BE2C (cell line): ENCODE measurements around the gene CACNA2D2.

Experiments
- DNase-seq: peaks from one replicate; pipeline ENCODE4 v3.0.0-alpha.2; 2020
- H3K27me3 ChIP-seq: fragments of 250-450 bp; sonication (Bioruptor Pico); 2 replicates; pipeline ENCODE4 v1.5.1; 2020; ENCODE audit warnings: mild to moderate bottlenecking
- H3K36me3 ChIP-seq: fragments of 250-450 bp; sonication (Bioruptor Pico); 2 replicates; pipeline ENCODE4 v1.5.1; 2020; ENCODE audit warnings: mild to moderate bottlenecking
- H3K4me1 ChIP-seq: fragments of 250-450 bp; sonication (Bioruptor Pico); 2 replicates; pipeline ENCODE4 v1.5.1; 2020
- H3K4me3 ChIP-seq: 2 replicates; pipeline ENCODE4 v1.5.1; 2011; ENCODE audit warnings: low read depth, low read length
- H3K9me3 ChIP-seq: fragments of 250-450 bp; sonication (Bioruptor Pico); 2 replicates; pipeline ENCODE4 v1.5.1; 2020
- TF ChIP-seq, protein P1 (sequence below): IDR thresholded peaks from 2 replicates; pipeline ENCODE4 v1.5.1; 2012; ENCODE audit warnings: mild to moderate bottlenecking, low read depth, low read length

Gene CACNA2D2

DNA sequence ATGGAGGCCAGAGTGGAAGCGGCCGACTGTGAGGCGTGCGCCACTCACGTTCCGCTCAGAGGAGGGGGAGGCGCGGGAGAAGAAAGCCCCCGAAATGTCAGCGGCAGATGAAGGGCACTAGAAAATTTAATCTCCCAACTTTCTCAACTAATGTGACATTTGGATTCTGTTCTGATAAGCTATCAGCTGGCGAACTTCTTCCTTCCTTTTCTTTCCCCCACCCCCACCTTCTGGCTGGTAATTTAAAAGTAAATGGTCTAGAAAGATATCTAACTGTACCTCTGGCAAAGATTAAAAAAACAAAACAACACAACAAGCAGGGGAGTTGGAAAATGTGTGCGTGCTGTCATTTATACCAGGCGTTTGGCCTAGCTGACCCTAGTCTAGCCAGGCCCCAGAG is 117.7 kb downstream of the CACNA2D2 start:
- H3K4me3 ChIP-seq: no peak overlapping the region
- H3K27me3 ChIP-seq: no peaks in the 10 kb centered on the region
- TF ChIP-seq, protein P1, sequence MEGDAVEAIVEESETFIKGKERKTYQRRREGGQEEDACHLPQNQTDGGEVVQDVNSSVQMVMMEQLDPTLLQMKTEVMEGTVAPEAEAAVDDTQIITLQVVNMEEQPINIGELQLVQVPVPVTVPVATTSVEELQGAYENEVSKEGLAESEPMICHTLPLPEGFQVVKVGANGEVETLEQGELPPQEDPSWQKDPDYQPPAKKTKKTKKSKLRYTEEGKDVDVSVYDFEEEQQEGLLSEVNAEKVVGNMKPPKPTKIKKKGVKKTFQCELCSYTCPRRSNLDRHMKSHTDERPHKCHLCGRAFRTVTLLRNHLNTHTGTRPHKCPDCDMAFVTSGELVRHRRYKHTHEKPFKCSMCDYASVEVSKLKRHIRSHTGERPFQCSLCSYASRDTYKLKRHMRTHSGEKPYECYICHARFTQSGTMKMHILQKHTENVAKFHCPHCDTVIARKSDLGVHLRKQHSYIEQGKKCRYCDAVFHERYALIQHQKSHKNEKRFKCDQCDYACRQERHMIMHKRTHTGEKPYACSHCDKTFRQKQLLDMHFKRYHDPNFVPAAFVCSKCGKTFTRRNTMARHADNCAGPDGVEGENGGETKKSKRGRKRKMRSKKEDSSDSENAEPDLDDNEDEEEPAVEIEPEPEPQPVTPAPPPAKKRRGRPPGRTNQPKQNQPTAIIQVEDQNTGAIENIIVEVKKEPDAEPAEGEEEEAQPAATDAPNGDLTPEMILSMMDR: no peak
- H3K9me3 ChIP-seq: no peaks in the 10 kb centered on the region
- H3K4me1 ChIP-seq: peaks cover 68% of the 10 kb centered on the region
- no peak for DNase-seq
- no peaks in the 10 kb centered on the region for H3K36me3 ChIP-seq

DNA sequence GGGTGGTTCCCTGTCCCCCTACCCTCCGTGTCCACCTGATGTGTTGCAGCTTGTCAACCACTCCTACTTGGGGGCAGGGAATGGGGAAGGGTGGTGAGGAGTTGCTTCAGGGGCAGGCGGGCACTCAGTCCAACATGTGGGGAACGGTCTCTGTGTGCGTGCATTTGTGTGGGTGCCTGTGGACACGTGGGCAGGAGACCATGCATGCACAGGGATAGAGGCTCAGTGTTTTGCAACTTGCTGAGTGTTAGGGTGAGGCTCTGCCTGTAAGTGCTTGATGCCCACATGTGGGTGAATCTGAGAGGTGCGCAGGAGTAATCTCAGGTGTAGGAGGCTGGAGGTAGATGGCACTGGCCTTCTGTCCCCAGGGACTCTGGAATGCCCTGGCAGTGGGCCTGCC is 119.7 kb downstream of the CACNA2D2 start:
- H3K27me3 ChIP-seq: no peaks in the 10 kb centered on the region
- no peaks in the 10 kb centered on the region for H3K9me3 ChIP-seq
- peaks cover 12% of the 10 kb centered on the region for H3K36me3 ChIP-seq
- TF ChIP-seq, protein P1: no peak
- no peak for DNase-seq
- no peak overlapping the region for H3K4me3 ChIP-seq
- peaks cover 73% of the 10 kb centered on the region for H3K4me1 ChIP-seq

- H3K4me1 ChIP-seq: peaks cover 67% of the 10 kb centered on the region
- no peak for DNase-seq
- TF ChIP-seq, protein P1: no peak
- H3K4me3 ChIP-seq: no peak overlapping the region
- H3K36me3 ChIP-seq: peaks cover 21% of the 10 kb centered on the region
- H3K27me3 ChIP-seq: no peaks in the 10 kb centered on the region
- H3K9me3 ChIP-seq: no peaks in the 10 kb centered on the region
These were observed 120.7 kb downstream of the CACNA2D2 start for GRCh38 chr3:50382722-50383121.

- H3K36me3 ChIP-seq: peaks cover 26% of the 10 kb centered on the region
- H3K27me3 ChIP-seq: no peaks in the 10 kb centered on the region
- peak overlapping the region; percentile 52 for H3K4me3 ChIP-seq
- peaks cover 54% of the 10 kb centered on the region for H3K4me1 ChIP-seq
- TF ChIP-seq, protein P1: no peak
- DNase-seq: peak; percentile 89
- H3K9me3 ChIP-seq: no peaks in the 10 kb centered on the region
These were observed 122.1 kb downstream of the CACNA2D2 start for GRCh38 chr3:50381383-50381782.

GRCh38 chr3:50380405-50381085 is 122.9 kb downstream of the CACNA2D2 start:
- H3K4me1 ChIP-seq: peaks cover 49% of the 10 kb centered on the region
- TF ChIP-seq, protein P1: no peak

DNA sequence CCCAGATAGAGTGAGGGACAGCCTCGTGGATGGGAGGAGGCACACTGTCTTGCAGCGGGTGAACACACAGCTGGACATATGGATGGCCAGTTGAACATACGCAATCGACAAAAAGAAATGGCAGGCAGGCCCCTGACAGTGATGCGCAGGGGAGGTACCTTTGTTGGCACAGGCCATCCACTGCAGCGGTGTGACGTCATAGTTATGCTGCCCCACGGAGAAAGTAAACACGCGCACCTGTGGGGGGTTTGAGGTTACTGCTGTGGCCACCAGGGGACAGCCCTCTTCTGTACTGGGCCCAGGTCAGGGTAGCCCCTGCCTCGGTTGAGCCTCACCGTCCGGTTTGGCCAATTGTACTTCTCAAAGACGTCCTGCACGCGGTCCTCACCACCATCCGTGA is 124.7 kb downstream of the CACNA2D2 start:
- Histone ChIP-seq H3K4me3 (no peak overlapping the region), H3K36me3 (peaks cover 31% of the 10 kb centered on the region), H3K4me1 (peaks cover 39% of the 10 kb centered on the region), H3K27me3 (no peaks in the 10 kb centered on the region), H3K9me3 (no peaks in the 10 kb centered on the region)
- TF ChIP-seq, protein P1: no peak
- no peak for DNase-seq

More at GRCh38 chr3:50380405-50381085, 122.9 kb downstream of the CACNA2D2 start:
- H3K4me3 ChIP-seq: peak overlapping the region; percentile 52
- peak; percentile 36 for DNase-seq
- H3K9me3 ChIP-seq: no peaks in the 10 kb centered on the region
- H3K27me3 ChIP-seq: no peaks in the 10 kb centered on the region
- peaks cover 31% of the 10 kb centered on the region for H3K36me3 ChIP-seq
